H9 (cell line): ENCODE data around the gene GSE1. TPM values are rescaled to one million over a fixed set of nuclear protein-coding genes. Genes with fewer than 3 reads are reported as not detected.

ENCODE experiments used
- DNase-seq: peaks from one replicate; pipeline ENCODE4 v3.0.0-alpha.2; 2017
- H2AFZ ChIP-seq: one replicate; pipeline ENCODE4 v1.6.1; 2013; ENCODE audit warnings: mild to moderate bottlenecking, low read length, control low read depth, moderate library complexity
- H2AK5ac ChIP-seq: 2 replicates; pipeline ENCODE4 v1.6.1; 2013; ENCODE audit warnings: low read length, control low read depth, mixed read lengths; ENCODE audit not compliant: insufficient read length
- H2BK120ac ChIP-seq: one replicate; pipeline ENCODE4 v1.6.1; 2013; ENCODE audit warnings: low read depth, mild to moderate bottlenecking, low read length, control low read depth, inconsistent platforms; ENCODE audit not compliant: poor library complexity, severe bottlenecking
- H2BK12ac ChIP-seq: 2 replicates; pipeline ENCODE4 v1.6.1; 2013; ENCODE audit warnings: low read length, control low read depth, mixed read lengths, low read depth; ENCODE audit not compliant: insufficient read length
- H2BK15ac ChIP-seq: 2 replicates; pipeline ENCODE4 v1.6.1; 2013; ENCODE audit warnings: low read depth, low read length, control low read depth
- H2BK20ac ChIP-seq: one replicate; pipeline ENCODE4 v1.6.1; 2013; ENCODE audit warnings: low read depth, mild to moderate bottlenecking, low read length, control low read depth, inconsistent platforms; ENCODE audit not compliant: poor library complexity, severe bottlenecking
- H2BK5ac ChIP-seq: 2 replicates; pipeline ENCODE4 v1.6.1; 2013; ENCODE audit warnings: low read length, control low read depth, mixed read lengths; ENCODE audit not compliant: insufficient read length
- H3K14ac ChIP-seq: 2 replicates; pipeline ENCODE4 v1.6.1; 2013; ENCODE audit warnings: low read length, control low read depth; ENCODE audit not compliant: insufficient read depth
- H3K18ac ChIP-seq: 2 replicates; pipeline ENCODE4 v1.6.1; 2013; ENCODE audit warnings: low read depth, mild to moderate bottlenecking, mixed read lengths, low read length, control low read depth; ENCODE audit not compliant: insufficient read length
- H3K23ac ChIP-seq: 2 replicates; pipeline ENCODE4 v1.6.1; 2013; ENCODE audit warnings: low read length, control low read depth, mixed read lengths, low read depth; ENCODE audit not compliant: insufficient read length
- H3K23me2 ChIP-seq: 2 replicates; pipeline ENCODE4 v1.6.1; 2013; ENCODE audit warnings: low read depth, mild to moderate bottlenecking, mixed read lengths, low read length, control low read depth; ENCODE audit not compliant: insufficient read length, poor library complexity, severe bottlenecking
- H3K27ac ChIP-seq: 2 replicates; pipeline ENCODE4 v1.5.1; 2013; ENCODE audit warnings: low read length, control low read depth, mixed read lengths, low read depth; ENCODE audit not compliant: insufficient read length
- H3K27me3 ChIP-seq: 2 replicates; pipeline ENCODE4 v1.6.1; 2013; ENCODE audit warnings: low read length, control low read depth, inconsistent platforms; ENCODE audit not compliant: insufficient read depth
- H3K4ac ChIP-seq: 2 replicates; pipeline ENCODE4 v1.6.1; 2013; ENCODE audit warnings: low read depth, mild to moderate bottlenecking, control low read depth, inconsistent platforms, low read length, moderate library complexity
- H3K4me1 ChIP-seq: 2 replicates; pipeline ENCODE4 v1.6.1; 2013; ENCODE audit warnings: low read length, control low read depth, inconsistent platforms; ENCODE audit not compliant: insufficient read depth
- H3K4me2 ChIP-seq: 2 replicates; pipeline ENCODE4 v1.6.1; 2013; ENCODE audit warnings: low read length, control low read depth, mixed read lengths; ENCODE audit not compliant: insufficient read length, insufficient read depth
- H3K56ac ChIP-seq: 2 replicates; pipeline ENCODE4 v1.6.1; 2013; ENCODE audit warnings: low read depth, mild to moderate bottlenecking, mixed read lengths, low read length, control low read depth; ENCODE audit not compliant: insufficient read length
- H3K79me1 ChIP-seq: 2 replicates; pipeline ENCODE4 v1.6.1; 2013; ENCODE audit warnings: low read depth, mild to moderate bottlenecking, moderate library complexity, low read length, control low read depth, inconsistent platforms; ENCODE audit not compliant: insufficient read depth, poor library complexity, severe bottlenecking
- H3K79me2 ChIP-seq: 2 replicates; pipeline ENCODE4 v1.6.1; 2013; ENCODE audit warnings: low read length, control low read depth, inconsistent platforms; ENCODE audit not compliant: insufficient read depth
- H3K9ac ChIP-seq: 2 replicates; pipeline ENCODE4 v1.6.1; 2013; ENCODE audit warnings: low read length, control low read depth, mixed read lengths; ENCODE audit not compliant: insufficient read length; ENCODE audit errors: extremely low read depth
- H3K9me3 ChIP-seq: one replicate; pipeline ENCODE4 v1.6.1; 2013; ENCODE audit warnings: low read depth, low read length, inconsistent platforms; ENCODE audit not compliant: control insufficient read depth
- H3T11ph ChIP-seq: one replicate; pipeline ENCODE4 v1.6.1; 2013; ENCODE audit warnings: mild to moderate bottlenecking, low read length, control low read depth, inconsistent platforms
- H4K20me1 ChIP-seq: one replicate; pipeline ENCODE4 v1.6.1; 2013; ENCODE audit not compliant: control insufficient read depth, insufficient read length, insufficient read depth
- H4K5ac ChIP-seq: 2 replicates; pipeline ENCODE4 v1.6.1; 2013; ENCODE audit warnings: low read depth, mild to moderate bottlenecking, mixed read lengths, low read length, control low read depth; ENCODE audit not compliant: insufficient read length
- H4K8ac ChIP-seq: replicated peaks from 2 replicates; pipeline ENCODE4 v1.6.1; 2013; ENCODE audit warnings: low read length, control low read depth, mixed read lengths, low read depth; ENCODE audit not compliant: insufficient read length
- H4K91ac ChIP-seq: 2 replicates; pipeline ENCODE4 v1.6.1; 2013; ENCODE audit warnings: low read depth, mild to moderate bottlenecking, moderate library complexity, mixed read lengths, low read length, control low read depth; ENCODE audit not compliant: insufficient read length
- H3K27ac Mint-ChIP-seq, 3 experiments: 2 replicates in 2 of 3; 3 replicates in 1 of 3; pipeline ENCODE4 v1.8.0; 2020 to 2021; ENCODE audit warnings: mixed read lengths in 3 of 3, mild to moderate bottlenecking in 1 of 3, moderate library complexity in 1 of 3
- H3K27me3 Mint-ChIP-seq: 2 replicates; pipeline ENCODE4 v1.8.0; 2021; ENCODE audit warnings: low read depth, mild to moderate bottlenecking, moderate library complexity, mixed read lengths
- H3K36me3 Mint-ChIP-seq, 3 experiments: 2 replicates in 2 of 3; 3 replicates in 1 of 3; pipeline ENCODE4 v1.8.0; 2020 to 2021; ENCODE audit warnings: low read depth in 3 of 3, mixed read lengths in 3 of 3; ENCODE audit not compliant: insufficient read depth in 1 of 3
- H3K4me1 Mint-ChIP-seq, 2 experiments: 2 replicates each; pipeline ENCODE4 v1.8.0; 2020; ENCODE audit warnings: mixed read lengths in 2 of 2
- H3K4me3 Mint-ChIP-seq, 2 experiments: 2 replicates in 1 of 2; 3 replicates in 1 of 2; pipeline ENCODE4 v1.8.0; 2020 to 2021; ENCODE audit warnings: mild to moderate bottlenecking in 2 of 2, mixed read lengths in 2 of 2, moderate library complexity in 1 of 2
- H3K9me3 Mint-ChIP-seq, 2 experiments: 2 replicates in 1 of 2; 3 replicates in 1 of 2; pipeline ENCODE4 v1.8.0; 2020; ENCODE audit warnings: mild to moderate bottlenecking in 2 of 2, mixed read lengths in 2 of 2, moderate library complexity in 1 of 2
- WGBS: extraction: QIAGEN DNeasy Blood & Tissue Kit; methylation state at CpG from one replicate; pipeline ENCODE4 v1.1.7; 2013; ENCODE audit warnings: missing lambda C conversion rate, low lambda C conversion rate, mixed read lengths; ENCODE audit not compliant: insufficient read length; ENCODE audit errors: extremely low coverage; 5-methylcytosine and 5-hydroxymethylcytosine counted together
- total RNA-seq: library from RNA; stranded (reverse); gene quantifications from 2 replicates; pipeline ENCODE4 v1.2.1, GENCODE V29; 2021
- TF ChIP-seq, protein P1 (sequence below): fragments of 200-600 bp; sonication (generic); conservative IDR thresholded peaks from 3 replicates; pipeline ENCODE4 v1.8.0; 2021; ENCODE audit warnings: antibody characterized with exemption, mild to moderate bottlenecking

Gene GSE1
- total RNA-seq, 1 experiment from 2014 or later = 125 TPM

DNA sequence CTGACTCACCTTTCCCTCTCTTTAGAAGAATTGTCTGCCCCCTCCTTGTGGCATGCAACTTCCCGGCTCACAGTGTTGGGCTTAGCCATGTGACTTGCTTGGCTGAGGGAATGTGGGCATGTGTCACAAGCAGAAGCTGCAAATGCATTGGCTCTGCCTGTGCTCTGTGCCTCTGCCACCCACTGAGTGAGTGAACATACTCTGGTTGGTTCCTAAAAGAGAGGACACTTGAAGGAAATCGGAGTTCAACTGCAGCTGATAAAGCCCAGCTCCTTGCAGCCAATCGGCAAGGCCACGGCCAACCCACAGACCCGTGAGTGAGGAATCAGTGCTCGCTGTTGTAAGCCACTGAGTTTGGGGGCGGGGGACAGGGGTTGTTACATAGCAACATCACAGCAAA lies 86.5 kb downstream of the GSE1 start:
- Histone ChIP-seq H2BK15ac (no peak overlapping the region), H3K23me2 (peaks cover 4% of the 10 kb centered on the region), H3K79me1 (no peaks in the 10 kb centered on the region), H3K4me1 (peaks cover 3% of the 10 kb centered on the region; the same call in 1 of the 2 replicates), H3K27me3 (no peaks in the 10 kb centered on the region), H4K5ac (no peak overlapping the region), H3T11ph (no peak overlapping the region), H2BK12ac (no peak overlapping the region), H3K4ac (no peak overlapping the region), H3K27ac (no peak overlapping the region), H4K91ac (no peak overlapping the region), H4K20me1 (no peaks in the 10 kb centered on the region), H3K9ac (no peak overlapping the region), H3K4me2 (no peak overlapping the region), H3K56ac (no peak overlapping the region), H3K9me3 (no peaks in the 10 kb centered on the region), H2BK20ac (no peak overlapping the region), H2AFZ (no peak overlapping the region), H3K18ac (no peak overlapping the region), H3K79me2 (no peaks in the 10 kb centered on the region), H2BK5ac (no peak overlapping the region), H4K8ac (no peak overlapping the region), H3K23ac (no peak overlapping the region), H2AK5ac (no peak overlapping the region), H2BK120ac (no peak overlapping the region), H3K14ac (no peak overlapping the region)
- no CpG with 5 or more reads among the region's 7 CpGs for WGBS
- peaks cover 26% of the 10 kb centered on the region for H3K27me3 Mint-ChIP-seq
- H3K27ac Mint-ChIP-seq = no peak overlapping the region; a peak in 1 of 7 replicates
- DNase-seq = no peak
- H3K9me3 Mint-ChIP-seq = no peaks in the 10 kb centered on the region; a peak in 1 of 5 replicates
- TF ChIP-seq, protein P1, sequence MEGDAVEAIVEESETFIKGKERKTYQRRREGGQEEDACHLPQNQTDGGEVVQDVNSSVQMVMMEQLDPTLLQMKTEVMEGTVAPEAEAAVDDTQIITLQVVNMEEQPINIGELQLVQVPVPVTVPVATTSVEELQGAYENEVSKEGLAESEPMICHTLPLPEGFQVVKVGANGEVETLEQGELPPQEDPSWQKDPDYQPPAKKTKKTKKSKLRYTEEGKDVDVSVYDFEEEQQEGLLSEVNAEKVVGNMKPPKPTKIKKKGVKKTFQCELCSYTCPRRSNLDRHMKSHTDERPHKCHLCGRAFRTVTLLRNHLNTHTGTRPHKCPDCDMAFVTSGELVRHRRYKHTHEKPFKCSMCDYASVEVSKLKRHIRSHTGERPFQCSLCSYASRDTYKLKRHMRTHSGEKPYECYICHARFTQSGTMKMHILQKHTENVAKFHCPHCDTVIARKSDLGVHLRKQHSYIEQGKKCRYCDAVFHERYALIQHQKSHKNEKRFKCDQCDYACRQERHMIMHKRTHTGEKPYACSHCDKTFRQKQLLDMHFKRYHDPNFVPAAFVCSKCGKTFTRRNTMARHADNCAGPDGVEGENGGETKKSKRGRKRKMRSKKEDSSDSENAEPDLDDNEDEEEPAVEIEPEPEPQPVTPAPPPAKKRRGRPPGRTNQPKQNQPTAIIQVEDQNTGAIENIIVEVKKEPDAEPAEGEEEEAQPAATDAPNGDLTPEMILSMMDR = no peak
- no peak overlapping the region for H3K4me3 Mint-ChIP-seq
- H3K36me3 Mint-ChIP-seq = no peaks in the 10 kb centered on the region
- peaks cover 9 to 14% of the 10 kb centered on the region in 2 experiments for H3K4me1 Mint-ChIP-seq
